GM12892 (cell line): ENCODE data around the gene ARHGEF10L.

Source experiments
- DNase-seq: peaks from one replicate; pipeline ENCODE4 v3.0.0; 2011; ENCODE audit not compliant: insufficient read length
- FAIRE-seq: peaks from 2 replicates; lab custom pipeline; 2011; peaks lifted over from hg19 to GRCh38; lab: Jason Lieb, UNC
- POLR2A ChIP-seq: IDR thresholded peaks from 2 replicates; pipeline ENCODE4 v1.6.1; 2011; ENCODE audit warnings: low read depth, low read length, control low read depth
- POLR2AphosphoS5 ChIP-seq: IDR thresholded peaks from 2 replicates; pipeline ENCODE4 v1.6.1; 2011; ENCODE audit warnings: low read depth, low read length, control low read depth
- TAF1 ChIP-seq: IDR thresholded peaks from 2 replicates; pipeline ENCODE4 v1.6.1; 2011; ENCODE audit warnings: low read depth, mild to moderate bottlenecking, control low read depth, low read length, borderline replicate concordance

Gene ARHGEF10L

GRCh38 chr1:17692645-17693044 is 153.1 kb downstream of the ARHGEF10L start:
- FAIRE-seq (no peak), DNase-seq (no peak)
- TF ChIP-seq TAF1 (no peak), POLR2AphosphoS5 (no peak), POLR2A (no peak)

- FAIRE-seq (no peak), DNase-seq (no peak)
- TF ChIP-seq POLR2AphosphoS5 (no peak), POLR2A (no peak), TAF1 (no peak)
Observed at GRCh38 chr1:17696417-17697301, 157.2 kb downstream of the ARHGEF10L start.

GRCh38 chr1:17697458-17697857 is 158.0 kb downstream of the ARHGEF10L start:
- no peak for DNase-seq
- TF ChIP-seq TAF1, result no peak
- no peak for TF ChIP-seq POLR2A
- TF ChIP-seq POLR2AphosphoS5, result no peak
- no peak for FAIRE-seq

- FAIRE-seq, result no peak
- TF ChIP-seq POLR2AphosphoS5 (no peak), POLR2A (no peak), TAF1 (no peak)
Observed at GRCh38 chr1:17699581-17699980, 160.1 kb downstream of the ARHGEF10L start.

GRCh38 chr1:17700945-17701810 is 161.7 kb downstream of the ARHGEF10L start:
- FAIRE-seq (no peak), DNase-seq (no peak)
- TF ChIP-seq POLR2A (no peak), TAF1 (no peak), POLR2AphosphoS5 (no peak)

More at GRCh38 chr1:17699581-17699980, 160.1 kb downstream of the ARHGEF10L start:
- no peak for DNase-seq

GRCh38 chr1:17704176-17704575 is 164.7 kb downstream of the ARHGEF10L start:
- FAIRE-seq (no peak), DNase-seq (no peak)
- TF ChIP-seq POLR2A, result no peak
- no peak for TF ChIP-seq TAF1
- TF ChIP-seq POLR2AphosphoS5, result no peak

- DNase-seq, result no peak
- TF ChIP-seq POLR2AphosphoS5, result no peak
- no peak for TF ChIP-seq TAF1
- TF ChIP-seq POLR2A, result no peak
- no peak for FAIRE-seq
Observed at GRCh38 chr1:17706445-17706844, 166.9 kb downstream of the ARHGEF10L start.

GRCh38 chr1:17709981-17710380 is 170.5 kb downstream of the ARHGEF10L start:
- no peak for DNase-seq
- no peak for FAIRE-seq
- TF ChIP-seq TAF1 (no peak), POLR2AphosphoS5 (no peak), POLR2A (no peak)

- FAIRE-seq, result no peak
- TF ChIP-seq POLR2A (no peak), TAF1 (no peak), POLR2AphosphoS5 (no peak)
- no peak for DNase-seq
Observed at GRCh38 chr1:17710889-17711576, 171.5 kb downstream of the ARHGEF10L start.

- FAIRE-seq, result no peak
- TF ChIP-seq POLR2A, result no peak
- TF ChIP-seq POLR2AphosphoS5, result no peak
- TF ChIP-seq TAF1, result no peak
Observed at GRCh38 chr1:17711577-17711910, 172.0 kb downstream of the ARHGEF10L start.

GRCh38 chr1:17711941-17712340 is 172.4 kb downstream of the ARHGEF10L start:
- DNase-seq (no peak), FAIRE-seq (no peak)
- TF ChIP-seq TAF1 (no peak), POLR2A (no peak), POLR2AphosphoS5 (no peak)

More at GRCh38 chr1:17711577-17711910, 172.0 kb downstream of the ARHGEF10L start:
- DNase-seq, result no peak
